Measurements from ENCODE around the gene ARRB1. TPM values are rescaled to one million over a fixed set of nuclear protein-coding genes. Genes with fewer than 3 reads are reported as not detected.

Gene ARRB1
- total RNA-seq, 1 donor from 2014 or later = 52.1 TPM

DNA sequence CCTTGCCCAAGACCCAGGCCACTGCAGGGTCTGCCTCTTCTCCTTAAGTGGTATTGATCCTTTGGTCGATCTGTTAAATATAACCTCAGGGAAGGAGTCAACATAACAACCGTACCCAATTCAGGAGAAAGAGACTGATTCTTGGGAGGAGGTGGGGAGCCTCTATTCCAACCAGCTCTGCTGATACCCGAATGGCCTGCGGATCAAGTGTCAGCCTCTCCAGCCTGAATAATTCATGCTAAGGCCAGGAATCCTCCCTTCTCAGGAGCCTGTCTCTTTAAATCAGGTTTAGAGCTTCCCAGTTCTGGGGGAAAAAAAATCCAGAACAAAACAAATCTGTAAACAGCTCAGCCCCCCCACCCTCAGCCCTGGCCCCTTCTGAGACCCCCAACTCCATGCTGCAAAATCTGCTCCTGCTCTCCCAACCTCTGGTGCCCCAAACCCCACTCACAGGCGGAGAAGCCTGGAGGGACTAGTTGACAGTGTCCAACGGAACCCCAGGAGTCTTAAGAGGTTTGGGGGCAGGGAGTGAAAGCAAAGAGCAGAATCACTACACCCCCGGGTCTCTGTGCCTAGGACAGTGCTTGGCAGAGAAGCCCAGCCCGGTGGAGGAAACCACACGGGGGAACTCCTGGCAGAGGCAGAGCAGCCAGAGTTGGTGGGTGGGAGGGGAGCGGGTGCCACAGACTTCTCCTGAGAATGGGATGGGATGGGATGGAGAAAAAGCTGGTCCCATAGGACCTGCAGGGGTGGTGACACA, 111.8 kb downstream of the ARRB1 start:
- intact Hi-C loops (cut with micrococcal nuclease) = loop anchor here (2.0 to 5.0 kb wide), 3 partner anchors 25 to 747 kb away; partner anchors contain the start of gene LIPT2

- intact Hi-C loops (cut with micrococcal nuclease) = no loop called here
Measured at GRCh38 chr11:75238595-75239440, 112.6 kb downstream of the ARRB1 start.

DNA sequence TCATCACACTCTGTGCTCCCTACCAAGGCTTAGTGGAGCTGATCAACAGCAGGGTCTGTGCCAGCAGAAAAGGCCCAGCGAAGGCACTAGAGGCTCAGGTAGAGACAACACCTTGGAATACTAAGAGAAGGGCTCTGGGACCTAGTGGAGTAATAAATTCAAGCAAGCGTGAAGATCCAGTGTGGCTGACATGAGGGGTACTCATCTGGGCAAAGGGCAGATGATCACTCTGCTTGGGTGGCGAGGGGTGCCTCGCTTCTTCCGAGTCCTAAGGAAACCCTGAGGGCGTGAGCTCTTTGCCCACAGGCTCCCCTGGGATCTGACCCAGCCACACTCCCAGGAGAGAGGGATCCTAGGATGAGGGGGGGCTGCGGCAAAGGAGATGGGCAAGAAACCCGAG, 114.4 kb downstream of the ARRB1 start:
- intact Hi-C loops (cut with micrococcal nuclease) = no loop called here

GRCh38 chr11:75236062-75236461, 115.4 kb downstream of the ARRB1 start:
- intact Hi-C loops (cut with micrococcal nuclease) = no loop called here

DNA sequence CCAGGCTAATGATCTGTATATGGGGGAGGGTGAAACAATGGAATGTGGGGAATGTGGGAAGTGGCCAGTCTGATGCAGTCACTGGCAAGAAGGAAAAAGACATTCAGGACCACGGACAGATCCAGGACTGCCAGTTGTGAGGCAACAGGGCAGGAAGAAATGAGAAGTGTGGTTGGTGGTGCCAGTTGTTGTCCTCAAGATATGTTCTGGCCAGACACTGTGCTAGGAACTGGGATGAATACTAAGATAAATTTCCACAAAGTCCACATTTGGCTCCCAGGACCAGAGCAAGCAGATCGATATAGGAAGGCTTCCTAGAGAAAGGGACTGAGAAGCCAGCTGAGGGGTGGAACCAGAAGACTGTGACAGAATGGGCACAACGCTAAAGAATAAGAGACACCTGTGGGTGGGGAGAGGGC, 117.7 kb downstream of the ARRB1 start:
- intact Hi-C loops (cut with micrococcal nuclease) = loop anchor here (1.0 kb wide), 1 partner anchor 19 kb away; no protein-coding TSS in a partner anchor

GRCh38 chr11:75230621-75231020, 120.8 kb downstream of the ARRB1 start:
- intact Hi-C loops (cut with micrococcal nuclease) = no loop called here

- intact Hi-C loops (cut with micrococcal nuclease) = no loop called here
Measured at GRCh38 chr11:75229466-75229865, 122.0 kb downstream of the ARRB1 start.

- intact Hi-C loops (cut with micrococcal nuclease) = no loop called here
Measured at GRCh38 chr11:75225794-75226193, 125.7 kb downstream of the ARRB1 start.

DNA sequence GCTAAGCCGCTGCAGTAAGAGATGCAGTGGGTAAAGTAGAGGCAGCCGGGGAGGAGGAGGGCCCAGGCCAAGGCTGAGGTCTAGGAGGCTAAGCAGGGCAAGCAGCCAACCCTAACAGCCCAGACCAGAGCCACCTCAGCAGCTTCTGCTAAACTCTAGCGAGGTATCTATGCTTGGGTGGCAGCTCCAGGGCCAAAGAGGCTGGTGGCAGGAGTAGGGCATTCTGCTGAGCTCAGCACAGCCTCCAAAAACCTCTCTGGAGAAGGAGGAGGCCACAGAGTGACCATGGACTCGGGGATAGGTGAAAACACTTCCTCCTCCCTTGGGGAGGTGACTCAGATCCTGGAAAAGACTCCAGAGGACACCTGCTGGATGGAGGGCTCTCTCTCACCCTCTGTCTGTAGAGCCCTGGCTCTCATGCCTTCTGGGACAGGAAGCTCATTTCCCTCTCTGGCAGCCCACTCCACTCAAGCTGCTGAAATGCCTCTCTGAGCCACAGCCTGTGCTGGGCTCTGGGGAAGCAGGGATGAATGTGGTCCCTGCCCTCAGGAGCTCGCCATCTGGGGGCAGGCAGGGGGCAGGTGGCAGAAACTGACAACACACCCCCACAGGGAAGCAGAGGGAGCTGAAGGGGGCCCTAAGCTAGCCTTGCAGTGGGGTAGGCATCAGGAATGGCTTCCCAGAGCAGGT, 127.4 kb downstream of the ARRB1 start:
- intact Hi-C loops (cut with micrococcal nuclease) = no loop called here

DNA sequence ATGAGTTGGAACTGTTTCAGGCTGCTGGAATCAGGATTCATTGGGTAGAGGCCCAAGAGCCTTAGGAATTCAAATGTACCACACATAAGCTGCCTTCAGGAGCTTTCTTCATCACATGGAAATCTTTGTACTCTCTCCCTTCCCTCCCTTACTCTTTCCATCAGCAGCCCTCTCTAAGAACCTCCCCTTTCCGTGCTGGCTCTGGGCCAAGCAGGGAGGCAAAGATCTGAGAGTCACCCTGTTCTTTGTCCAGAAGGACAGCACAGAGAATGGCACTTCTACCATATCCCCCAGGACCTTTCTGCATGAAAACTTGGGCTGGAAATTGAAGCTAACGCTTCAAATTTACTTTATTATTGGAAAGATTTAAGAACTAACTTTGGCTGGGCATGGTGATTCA, 131.6 kb downstream of the ARRB1 start:
- intact Hi-C loops (cut with micrococcal nuclease) = no loop called here

DNA sequence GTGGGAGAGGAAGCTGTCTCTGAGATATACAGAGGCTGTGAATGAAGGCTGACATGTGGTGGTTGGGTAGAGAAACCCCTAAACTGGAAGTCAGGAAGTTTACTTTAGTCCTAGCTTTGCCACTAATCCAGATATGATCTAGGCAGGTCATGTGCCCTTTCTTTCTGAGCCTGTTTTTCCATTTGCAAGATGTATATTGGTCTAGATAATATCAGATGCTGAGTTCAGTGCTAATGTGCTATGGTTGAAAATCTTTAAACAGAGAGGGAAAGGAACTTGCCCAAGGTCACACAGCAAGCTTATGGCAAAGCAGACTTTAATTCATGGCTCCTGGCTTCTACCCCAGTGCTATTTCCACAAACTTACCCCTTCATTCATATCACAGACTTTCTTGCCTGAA, 136.6 kb downstream of the ARRB1 start:
- intact Hi-C loops (cut with micrococcal nuclease) = loop anchor here (1.0 to 2.0 kb wide), 3 partner anchors 18 to 33 kb away; partner anchors contain the start of gene TPBGL

GRCh38 chr11:75214411-75214821, 137.0 kb downstream of the ARRB1 start:
- intact Hi-C loops (cut with micrococcal nuclease) = loop anchor here (1.0 to 2.0 kb wide), 3 partner anchors 19 to 34 kb away; partner anchors contain the start of gene TPBGL

Other genes starting within 250 kb of the ARRB1 start
- 0.27 and 0.47 TPM in 2 replicates for gene SLCO2B1, start 200.6 kb downstream of the ARRB1 start, total RNA-seq
- gene TPBGL, start 110.9 kb downstream of the ARRB1 start, total RNA-seq = 0.17 and 0.20 TPM in 2 replicates
- 2,564 and 2,614 TPM in 2 replicates for gene RPS3, start 47.9 kb upstream of the ARRB1 start, total RNA-seq
- gene KLHL35, start 81.5 kb upstream of the ARRB1 start, total RNA-seq = 0.85 and 0.96 TPM in 2 replicates
- 23.7 and 25.9 TPM in 2 replicates for gene GDPD5, start 174.3 kb upstream of the ARRB1 start, total RNA-seq
- 17.0 and 17.1 TPM in 2 replicates for gene SERPINH1, start 210.6 kb upstream of the ARRB1 start, total RNA-seq